ENCODE measurements around the gene TRIM24.
"Not testable (repeated sequence)": the region's sequence is repeated elsewhere in the genome, so short reads cannot be mapped to it uniquely, and the experiment has no call there.

Gene TRIM24

GRCh38 chr7:138460649-138461607 lies 869 bp downstream of the TRIM24 start:
- peak; percentile 35 for DNase-seq

DNA sequence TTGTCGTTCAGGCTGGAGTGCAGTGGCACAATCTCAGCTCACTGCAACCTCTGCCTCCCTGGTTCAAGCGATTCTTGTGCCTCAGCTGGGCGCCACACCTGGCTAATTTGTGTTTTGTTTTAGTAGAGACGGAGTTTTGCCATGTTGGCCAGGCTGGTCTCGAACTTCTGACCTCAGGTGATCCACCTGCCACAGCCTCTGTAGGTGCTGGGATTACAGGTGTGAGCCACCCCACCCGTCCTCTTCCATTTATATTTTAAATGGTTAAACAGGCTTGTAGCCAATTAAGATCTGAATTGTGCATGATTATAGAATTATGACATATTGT lies 3.2 kb downstream of the TRIM24 start:
- not testable (repeated sequence) for DNase-seq

GRCh38 chr7:138465046-138465445 lies 5.0 kb downstream of the TRIM24 start:
- DNase-seq = no peak

DNA sequence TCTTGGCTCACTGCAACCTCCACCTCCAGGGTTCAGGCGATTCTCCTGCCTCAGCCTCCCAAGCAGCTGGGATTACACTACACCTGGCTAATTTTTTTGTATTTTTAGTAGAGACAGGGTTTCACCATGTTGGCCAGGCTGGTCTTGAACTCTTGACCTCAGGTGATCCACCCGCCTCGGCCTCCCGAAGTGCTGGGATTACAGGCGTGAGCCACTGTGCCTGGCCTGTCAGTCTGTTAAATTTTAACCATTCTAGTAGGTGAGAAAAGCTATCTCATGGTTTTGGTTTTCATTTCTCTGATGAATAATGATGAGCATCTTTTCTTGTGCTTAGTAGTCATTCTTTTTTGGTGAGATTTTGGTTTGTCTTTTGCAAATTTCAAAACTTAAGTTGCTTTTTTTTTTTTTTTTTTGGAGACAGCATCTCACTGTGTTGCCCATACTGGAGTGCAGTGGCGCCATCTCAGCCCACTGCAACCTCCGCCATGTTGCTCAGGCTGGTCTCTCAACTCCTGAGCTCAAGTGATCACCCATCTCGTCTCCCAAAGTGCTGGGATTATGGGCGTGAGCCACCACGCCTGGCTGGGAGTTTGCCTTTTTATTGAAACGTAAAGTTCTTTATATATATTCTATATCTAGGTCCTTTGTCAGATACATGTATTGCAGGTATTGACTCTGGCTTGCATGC lies 6.2 kb downstream of the TRIM24 start:
- DNase-seq = not testable (repeated sequence)

- no peak for DNase-seq
These were observed 8.4 kb downstream of the TRIM24 start for GRCh38 chr7:138468244-138469123.

DNA sequence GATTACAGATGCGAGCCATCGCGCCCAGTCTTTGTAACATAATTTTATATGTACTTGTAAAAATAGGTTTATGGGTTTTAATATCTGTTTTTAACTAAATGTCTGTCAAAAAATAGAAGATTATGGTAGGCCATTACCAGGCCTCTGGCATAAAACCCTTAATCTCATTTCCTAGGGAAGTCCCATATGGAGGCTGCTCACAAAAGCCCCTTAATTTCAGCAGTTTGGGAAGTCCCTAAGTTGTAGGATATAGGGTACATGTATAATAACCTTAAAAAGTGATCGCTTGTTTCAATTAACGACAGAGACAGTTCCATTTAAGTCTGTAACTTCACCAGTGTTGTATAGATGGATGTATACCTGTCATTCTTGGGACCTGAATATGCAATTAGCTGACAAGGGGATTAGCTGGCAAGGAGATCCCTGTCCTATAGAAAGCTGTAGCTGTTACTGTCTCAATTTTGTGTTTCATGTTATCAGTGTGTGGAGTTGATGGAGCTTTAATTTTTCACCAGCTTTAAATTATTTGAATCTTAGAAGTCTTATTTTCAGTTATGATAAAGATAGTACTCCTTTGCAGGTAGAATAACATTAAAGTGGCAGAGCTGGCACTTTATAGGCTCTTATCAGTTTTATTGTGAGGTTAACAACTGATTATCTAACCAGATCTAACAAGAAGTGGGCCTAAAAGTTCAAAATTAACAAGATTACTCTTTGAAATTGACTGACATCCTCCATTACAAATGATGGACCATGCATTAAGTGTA lies 10.5 kb downstream of the TRIM24 start:
- DNase-seq = no peak

- no peak for DNase-seq
These were observed 12.4 kb downstream of the TRIM24 start for GRCh38 chr7:138472292-138473079.

DNA sequence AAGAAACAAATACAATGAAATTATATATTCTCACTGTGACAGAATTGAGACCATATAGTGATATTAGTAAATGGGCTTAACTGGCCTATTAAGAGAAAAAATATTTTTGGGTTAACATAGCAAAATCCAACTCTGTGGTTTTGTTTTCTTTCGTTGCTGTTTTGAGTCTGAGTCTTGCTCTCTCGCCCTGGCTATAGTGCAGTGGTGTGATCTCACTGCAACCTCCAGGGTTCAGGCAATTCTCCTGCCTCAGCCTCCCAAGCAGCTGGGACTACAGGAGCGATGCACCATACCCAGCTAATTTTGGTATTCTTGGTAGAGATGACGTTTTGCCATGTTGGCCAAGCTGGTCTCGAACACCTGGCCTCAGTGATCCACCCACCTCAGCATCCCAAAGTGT lies 15.3 kb downstream of the TRIM24 start:
- no peak for DNase-seq

GRCh38 chr7:138477081-138477578 lies 17.1 kb downstream of the TRIM24 start:
- peak; percentile 13 for DNase-seq

DNA sequence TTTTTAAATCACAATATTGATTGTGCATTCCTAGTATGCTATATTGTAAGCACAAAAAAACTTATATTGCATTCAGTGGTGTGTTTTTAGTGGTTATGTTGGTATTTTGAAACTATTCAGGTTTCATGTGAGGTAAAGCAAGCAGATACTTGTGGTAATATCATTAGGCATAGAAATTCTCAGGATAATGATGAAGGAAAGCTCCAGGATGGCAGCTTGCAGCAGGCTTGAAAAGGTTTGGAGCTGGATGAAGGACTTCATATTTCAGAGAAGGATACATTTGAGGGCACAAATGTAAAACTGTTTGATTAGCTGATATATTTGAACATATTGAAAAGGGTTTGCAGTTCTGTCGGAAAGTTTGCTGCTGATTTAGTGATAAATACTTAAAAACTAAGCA lies 17.5 kb downstream of the TRIM24 start:
- no peak for DNase-seq

GRCh38 chr7:138478499-138478908 lies 18.4 kb downstream of the TRIM24 start:
- peak; percentile 49 for DNase-seq

- DNase-seq = no peak
These were observed 20.5 kb downstream of the TRIM24 start for GRCh38 chr7:138480527-138480926.

- no peak for DNase-seq
These were observed 21.7 kb downstream of the TRIM24 start for GRCh38 chr7:138481447-138482380.

DNA sequence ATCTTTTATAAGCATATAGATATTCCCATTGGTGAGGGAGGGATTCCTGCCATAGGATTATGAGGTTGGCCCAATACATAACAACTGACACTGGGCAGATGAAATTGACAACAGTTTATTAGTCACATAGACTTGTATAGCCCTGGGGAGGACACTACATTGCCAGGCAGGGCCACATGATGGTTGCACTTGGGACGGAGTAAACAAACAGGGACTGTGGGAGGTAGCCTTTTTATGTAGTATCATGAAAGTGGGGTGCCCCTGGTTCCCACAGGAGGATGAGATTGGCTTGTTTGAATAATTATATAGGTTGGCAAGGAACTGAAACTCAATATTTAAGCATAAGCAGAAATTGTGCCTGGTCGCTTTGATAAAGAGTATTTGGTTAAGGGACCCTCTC lies 23.5 kb downstream of the TRIM24 start:
- DNase-seq = no peak

GRCh38 chr7:138485508-138485907 lies 25.4 kb downstream of the TRIM24 start:
- not testable (repeated sequence) for DNase-seq

DNA sequence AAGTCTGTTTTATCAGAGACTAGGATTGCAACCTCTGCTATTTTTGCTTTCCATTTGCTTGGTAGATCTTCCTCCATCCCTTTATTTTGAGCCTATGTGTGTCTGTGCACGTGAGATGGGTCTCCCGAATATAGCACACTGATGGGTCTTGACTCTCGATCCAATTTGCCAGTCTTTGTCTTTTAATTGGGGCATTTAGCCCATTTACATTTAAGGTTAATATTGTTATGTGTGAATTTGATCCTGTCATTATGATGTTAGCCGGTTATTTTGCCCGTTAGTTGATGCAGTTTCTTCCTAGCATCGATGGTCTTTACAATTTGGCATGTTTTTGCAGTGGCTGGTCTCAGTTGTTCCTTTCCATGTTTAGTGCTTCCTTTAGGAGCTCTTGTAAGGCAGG lies 29.1 kb downstream of the TRIM24 start:
- DNase-seq = not testable (repeated sequence)

- DNase-seq = no peak
These were observed 31.7 kb downstream of the TRIM24 start for GRCh38 chr7:138491612-138492386.

DNA sequence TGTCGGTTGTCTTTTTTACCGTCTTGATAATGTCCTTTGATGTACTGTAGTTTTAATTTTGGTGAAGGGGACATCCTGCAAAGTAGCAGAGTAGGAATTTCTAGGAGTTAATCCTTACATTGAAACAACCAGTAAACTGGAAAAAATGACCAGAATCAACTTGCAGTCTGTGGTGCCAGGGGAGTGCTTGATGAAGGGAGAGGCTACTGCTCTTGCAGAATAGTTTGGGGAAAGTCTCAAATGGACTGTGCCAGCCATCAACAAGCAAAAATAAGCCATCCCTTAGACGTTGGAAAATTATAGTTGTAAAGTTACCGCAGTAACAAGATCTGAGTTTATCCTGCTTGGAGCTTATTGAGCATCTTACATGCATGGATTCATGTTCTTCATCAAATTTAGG lies 32.4 kb downstream of the TRIM24 start:
- no peak for DNase-seq

- no peak for DNase-seq
These were observed 33.5 kb downstream of the TRIM24 start for GRCh38 chr7:138493535-138493934.

All from DMS153 (cell line).